ENCODE data around the gene DLX3.

Gene DLX3

GRCh38 chr17:49992191-49992932, 2.7 kb downstream of the DLX3 start:
- DNase-seq = no peak

- no peak for DNase-seq
Measured at GRCh38 chr17:49991409-49991808, 3.6 kb downstream of the DLX3 start.

GRCh38 chr17:49990921-49991320, 4.1 kb downstream of the DLX3 start:
- peak; percentile 16 for DNase-seq

DNA sequence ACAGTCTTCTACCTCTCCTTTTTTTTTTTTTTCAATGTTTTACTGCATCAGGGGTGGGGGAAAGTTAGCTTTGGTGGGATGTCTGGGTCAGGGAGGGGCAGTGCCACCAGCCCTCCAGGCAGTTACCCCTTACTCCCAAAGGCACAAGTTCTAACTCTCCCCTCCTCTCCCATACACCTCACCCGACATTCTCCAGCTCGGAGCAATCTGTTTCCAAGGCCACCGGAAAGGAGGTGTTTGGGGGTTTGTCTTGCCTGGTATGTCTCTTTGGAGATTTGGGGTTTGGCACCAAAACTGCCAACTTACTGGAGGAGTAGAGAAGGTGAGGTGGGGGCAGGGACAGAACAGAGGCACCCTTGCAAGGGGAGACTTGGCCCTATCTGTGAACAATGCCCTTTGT, 4.7 kb downstream of the DLX3 start:
- DNase-seq = peak; percentile 10

GRCh38 chr17:49989518-49989880, 5.5 kb downstream of the DLX3 start:
- DNase-seq = peak; percentile 15

DNA sequence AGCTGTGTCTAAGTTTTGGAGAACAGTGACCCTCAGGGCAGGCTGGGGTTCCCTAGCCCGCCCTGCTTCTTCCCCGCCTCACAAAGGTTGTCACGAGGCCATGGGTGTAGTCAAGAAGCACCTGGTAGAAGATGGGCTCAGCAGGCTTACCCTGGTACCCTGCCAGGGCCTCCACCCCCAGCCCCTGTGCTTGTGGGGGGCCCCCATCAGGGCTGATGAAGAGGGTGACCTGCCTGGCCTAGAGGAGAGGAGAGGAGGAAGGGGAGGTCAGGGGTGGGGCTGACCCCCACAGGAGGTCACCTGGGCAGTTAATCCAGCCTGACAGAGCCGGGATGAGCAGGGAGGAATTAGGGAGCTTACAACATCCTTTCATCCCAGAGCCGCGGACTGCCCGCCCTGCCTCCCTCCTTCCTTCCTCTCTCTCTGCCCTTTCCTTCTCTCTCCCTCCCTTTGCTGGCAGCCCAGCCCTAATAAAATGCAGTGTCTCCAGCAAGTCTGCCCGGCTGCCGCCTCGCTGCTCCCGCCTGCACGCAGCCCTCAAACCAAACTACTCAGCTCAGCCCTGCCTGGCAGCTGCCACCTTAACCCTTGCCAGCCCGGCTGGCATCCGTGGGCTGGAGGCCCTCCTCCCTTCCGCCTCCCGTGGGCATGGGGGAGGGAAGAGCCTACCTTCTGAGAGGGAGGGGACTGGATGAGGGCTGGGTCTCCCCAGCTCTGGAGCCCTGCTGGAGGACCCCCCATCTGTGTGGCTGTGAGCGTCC, 7.2 kb downstream of the DLX3 start:
- peak; percentile 69 for DNase-seq

DNA sequence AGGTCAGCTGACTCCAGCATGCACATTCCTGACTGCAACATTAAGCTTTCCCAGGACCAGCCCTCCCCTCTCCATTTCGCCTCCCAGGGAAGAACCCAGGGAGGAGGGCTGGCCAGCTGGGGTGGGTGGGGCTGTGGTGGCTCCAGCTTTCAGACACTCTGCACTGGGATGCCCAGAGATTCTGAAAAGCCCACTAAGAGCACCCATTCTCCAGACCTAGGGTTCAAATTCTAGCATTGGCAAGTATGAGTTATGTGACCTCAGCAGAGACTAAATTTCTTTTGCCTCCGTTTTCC, 7.8 kb downstream of the DLX3 start:
- DNase-seq = peak; percentile 18

GRCh38 chr17:49986396-49987289, 8.4 kb downstream of the DLX3 start:
- DNase-seq = no peak

DNA sequence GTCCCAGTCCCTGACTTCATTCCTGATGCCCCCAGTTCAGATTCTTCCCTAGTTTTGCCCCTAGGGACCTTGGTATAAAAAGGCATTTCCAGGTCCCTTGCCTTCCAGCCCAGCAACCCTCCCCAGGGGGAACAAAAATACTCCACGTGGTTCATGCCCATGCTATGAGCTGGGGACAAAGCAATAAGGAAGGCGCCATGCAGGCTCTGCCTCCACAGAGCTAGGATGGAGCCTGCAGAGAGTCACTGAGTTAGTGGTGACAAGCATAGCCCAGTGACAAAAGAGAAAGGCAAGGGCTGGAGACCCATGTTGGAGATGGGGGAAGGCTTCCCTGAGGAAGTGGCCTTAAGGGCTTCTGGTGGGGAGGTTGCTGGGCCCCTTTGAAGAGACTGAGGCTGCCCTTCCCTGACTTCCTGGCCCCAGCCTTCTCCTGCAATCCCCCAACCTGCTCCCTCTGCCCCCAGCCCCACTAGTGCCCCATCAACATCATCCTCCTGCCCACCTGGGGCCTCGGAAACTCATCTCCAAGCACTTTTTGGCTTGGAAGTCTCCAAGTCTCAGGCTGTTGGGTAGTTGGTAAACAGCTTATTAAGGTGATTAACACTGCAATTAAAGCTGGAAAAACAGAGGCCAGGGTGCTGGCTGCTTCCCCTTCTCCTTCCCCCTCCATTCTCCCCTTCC, 9.6 kb downstream of the DLX3 start:
- DNase-seq = no peak

DNA sequence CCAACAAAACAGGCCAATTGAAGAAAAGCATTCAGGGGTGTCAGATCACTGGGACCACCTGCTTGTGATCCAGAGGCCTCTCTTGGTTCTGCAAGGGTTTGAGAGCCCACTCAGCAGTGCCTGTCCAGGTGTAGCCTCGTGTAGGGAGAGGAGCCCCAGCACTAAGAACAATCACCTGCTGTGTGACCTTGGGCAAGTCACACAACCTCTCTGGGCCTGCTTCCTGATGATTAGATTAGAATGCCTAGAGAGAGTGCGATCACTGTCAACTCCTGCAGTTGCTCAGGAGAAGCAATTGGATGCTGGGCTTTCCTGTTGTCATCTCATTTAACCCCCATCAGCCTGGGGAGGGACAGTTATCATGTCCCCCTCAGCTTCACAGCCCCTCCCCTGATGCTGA, 10.2 kb downstream of the DLX3 start:
- DNase-seq = no peak

DNA sequence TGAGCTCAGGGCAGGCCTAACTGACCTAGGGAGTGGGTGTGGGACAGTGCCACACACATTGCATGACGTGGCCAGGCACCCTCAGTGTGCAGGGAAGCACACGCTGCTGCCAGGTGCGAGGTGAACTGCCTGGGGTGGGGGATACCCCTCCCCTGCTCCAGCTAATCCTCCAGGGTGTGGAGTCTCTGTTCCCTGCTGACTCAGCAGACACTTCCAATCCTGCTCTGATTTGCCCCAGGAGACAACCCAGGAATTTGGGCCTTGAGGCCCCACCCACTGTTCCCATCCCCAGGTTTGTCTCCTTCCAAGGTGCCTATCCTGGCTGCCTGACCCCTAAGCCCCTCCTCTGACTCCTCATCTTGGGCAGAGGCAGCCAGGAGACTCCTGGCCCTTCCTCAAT, 10.7 kb downstream of the DLX3 start:
- DNase-seq = peak; percentile 14

GRCh38 chr17:49980703-49981197, 14.3 kb downstream of the DLX3 start:
- DNase-seq = no peak

DNA sequence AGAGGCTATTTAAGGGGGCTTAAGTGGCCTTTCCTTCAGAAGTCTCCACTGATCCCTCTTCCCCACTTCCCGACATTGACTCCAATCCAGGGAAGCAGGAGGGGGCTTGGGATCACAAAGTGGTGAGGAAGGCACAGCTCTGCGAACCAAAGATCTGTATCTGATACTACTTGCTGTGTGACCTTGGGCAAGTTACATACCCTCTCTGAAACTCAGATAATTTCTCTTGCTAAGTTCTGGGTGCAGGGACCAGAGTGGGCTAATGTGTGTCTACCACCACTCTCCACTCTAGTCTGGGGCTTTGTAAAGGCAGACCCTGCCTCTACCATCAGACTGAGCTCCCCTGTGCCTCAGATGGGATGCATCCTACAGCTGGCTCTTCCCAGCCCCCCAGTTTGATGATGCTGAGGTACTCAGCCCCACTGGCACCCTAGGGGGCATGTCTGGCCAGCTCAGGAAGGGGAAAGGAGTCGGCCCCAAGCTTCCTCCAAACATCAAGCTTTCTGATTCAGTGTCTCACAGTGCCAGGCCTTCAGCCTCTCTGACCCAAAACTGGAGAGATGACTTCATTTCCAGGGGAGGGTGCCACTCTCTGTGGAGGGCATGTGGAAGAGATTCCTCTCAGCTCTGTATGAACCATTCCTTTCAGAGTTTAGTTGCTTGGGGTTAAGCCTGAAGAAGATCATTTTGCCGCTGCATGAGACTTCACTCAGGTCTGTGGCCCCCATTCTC, 15.1 kb downstream of the DLX3 start:
- DNase-seq = no peak

DNA sequence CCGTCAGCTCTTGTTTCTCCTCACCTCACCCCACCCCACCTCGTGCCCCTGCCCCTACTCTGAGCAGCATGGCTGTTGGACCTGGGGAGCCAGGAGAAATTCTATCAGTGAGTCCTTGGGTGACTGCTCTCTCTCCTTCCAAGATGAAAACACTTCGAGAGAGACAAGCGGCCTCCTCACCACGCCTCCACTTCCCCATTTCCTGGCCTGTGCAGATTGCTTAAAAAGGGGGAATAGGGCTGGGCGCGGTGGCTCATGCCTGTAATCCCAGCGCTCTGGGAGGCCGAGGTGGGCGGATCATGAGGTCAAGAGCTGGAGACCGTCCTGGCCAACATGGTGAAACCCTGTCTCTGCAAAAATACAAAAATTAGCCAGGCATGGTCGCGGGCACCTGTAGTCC, 16.5 kb downstream of the DLX3 start:
- no peak for DNase-seq

DNA sequence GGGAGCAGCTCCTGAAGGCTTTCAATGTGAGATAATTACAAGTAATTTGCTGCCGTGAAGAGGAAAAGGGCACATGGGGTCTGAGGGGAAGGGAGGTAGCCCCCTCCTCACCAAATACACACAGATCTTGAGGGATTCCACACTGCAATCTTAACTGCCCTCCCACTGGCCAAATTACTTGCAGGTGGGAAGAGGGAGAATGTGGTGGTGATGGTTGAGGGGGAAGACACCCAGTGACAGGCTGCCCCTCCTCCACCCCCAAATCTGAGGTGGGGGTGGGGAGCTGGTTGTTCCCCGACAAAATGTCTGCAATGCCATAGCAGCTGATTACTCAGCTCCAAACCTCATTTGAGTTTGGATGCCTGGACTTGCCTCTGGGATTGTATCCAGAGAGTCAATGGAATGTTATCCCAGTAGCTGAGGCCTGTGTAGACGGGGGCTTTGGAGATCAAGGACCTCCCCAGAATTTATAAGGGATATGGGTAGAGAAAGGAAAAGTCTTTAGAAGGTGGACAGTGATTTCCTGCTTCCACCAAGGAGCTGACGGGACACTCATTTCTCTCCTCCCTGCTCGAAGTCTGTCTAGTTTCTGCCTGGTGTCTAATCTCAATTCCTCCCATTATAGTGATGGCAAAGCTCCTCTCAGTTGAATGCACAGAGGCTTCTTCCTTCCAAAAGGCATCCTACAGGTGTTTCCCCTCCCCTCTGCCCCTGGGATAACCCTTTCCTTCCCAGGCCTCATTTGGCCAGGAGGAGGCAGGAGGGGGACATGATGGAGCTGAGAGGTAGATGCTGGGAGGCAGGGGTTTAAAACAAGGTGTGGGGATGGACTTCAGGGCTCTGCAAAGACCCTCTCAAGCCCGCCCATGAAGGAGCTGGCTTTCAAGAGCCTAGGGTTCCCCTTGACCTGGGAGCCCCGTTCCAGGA, 17.3 kb downstream of the DLX3 start:
- no peak for DNase-seq

DNA sequence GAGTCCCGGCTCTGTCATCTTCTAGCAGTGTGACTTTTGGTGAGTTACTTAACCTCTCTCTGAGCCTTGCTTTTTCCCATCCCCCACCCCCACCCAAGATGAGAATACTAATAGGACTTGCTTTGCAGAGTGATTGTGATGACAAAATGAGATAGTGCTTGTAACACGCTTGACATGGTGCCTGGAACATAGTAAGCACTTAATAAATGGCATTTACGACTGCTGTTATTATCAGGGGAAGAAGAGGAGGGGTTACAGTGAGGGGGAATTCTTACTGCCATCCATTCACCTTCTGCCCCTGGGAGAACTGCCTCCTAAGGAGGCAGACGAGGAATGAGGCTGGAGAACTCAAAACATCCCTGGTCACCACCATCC, 18.2 kb downstream of the DLX3 start:
- no peak for DNase-seq

DNA sequence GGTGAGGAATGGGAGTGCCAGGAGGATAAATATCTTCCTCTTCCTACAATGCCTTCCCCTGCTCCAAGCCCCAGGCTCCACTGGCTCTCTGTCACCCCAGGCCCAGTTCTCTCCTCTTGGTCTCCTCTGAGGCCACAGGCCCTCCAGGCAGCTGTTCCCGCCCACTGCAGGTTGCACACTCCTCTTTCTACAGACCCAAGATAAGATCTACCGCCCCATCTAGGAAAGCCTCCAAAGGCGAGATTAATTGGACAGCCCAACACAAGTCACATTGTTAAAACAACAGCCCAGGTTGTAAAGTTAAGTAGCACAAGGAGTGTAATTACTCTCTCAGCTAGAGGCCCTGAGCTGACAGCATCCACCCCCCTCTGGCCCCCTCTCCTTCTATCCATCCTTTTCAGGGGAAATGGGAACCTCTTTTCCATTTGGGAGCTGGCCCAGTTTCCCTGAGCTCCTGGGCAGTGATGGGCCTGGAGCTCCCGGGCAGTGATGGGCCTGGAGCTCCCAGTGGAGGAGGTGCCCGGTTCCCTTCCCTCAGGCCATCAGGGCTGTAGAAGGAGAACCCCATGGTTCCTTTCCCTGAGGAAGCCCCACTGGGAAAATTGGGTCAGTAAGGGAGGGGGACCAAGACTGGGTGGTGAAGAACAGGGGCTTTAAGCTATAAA, 18.7 kb downstream of the DLX3 start:
- no peak for DNase-seq

- no peak for DNase-seq
Measured at GRCh38 chr17:49975531-49975930, 19.5 kb downstream of the DLX3 start.

- no peak for DNase-seq
Measured at GRCh38 chr17:49973271-49973615, 21.8 kb downstream of the DLX3 start.

DNA sequence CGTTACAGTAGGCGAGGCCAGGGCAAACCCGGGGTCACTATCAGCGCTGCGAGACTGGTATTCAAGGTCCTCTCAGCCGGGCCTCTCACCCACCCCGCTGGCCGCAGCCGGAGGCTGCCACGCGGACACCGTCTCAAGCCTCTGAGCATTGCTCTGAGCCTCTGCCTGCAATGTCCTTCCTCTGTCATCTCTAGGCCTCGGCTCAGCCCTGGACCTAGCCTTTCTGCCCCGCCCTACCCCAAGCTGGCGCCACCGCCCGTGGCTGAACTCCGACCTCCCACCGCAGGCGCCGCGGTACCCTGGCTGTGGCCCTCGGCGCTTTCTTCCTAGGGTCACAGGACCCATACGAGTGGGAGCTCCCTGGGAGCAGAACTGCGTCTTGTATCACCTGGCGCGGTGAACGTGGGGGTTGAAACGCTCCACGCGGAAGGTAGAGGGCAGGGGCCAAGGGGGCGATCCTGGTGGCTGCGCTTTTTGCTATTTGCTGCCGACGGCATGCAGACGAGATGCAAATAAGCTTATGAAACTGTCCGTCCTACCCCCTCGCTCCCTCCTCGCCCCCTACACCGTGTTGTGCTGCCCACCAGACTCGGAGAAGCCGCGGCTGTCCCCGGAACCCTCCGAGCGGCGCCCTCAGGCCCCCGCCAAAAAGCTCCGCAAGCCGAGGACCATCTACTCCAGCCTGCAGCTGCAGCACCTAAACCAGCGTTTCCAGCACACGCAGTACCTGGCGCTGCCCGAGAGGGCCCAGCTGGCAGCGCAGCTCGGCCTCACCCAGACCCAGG, 22.3 kb downstream of the DLX3 start:
- DNase-seq = no peak

Measured in femur (tissue), 1 donor.